IPS DF 6.9 (cell line): ENCODE data around the gene DUSP2.

Experiments used
- DNase-seq: peaks from one replicate; pipeline ENCODE4 v3.0.0-alpha.2; 2013; ENCODE audit warnings: low read depth, low spot score
- H3K27ac ChIP-seq: one replicate; pipeline ENCODE4 v1.5.1; 2013; ENCODE audit warnings: low read length, control low read depth
- H3K27me3 ChIP-seq: 2 replicates; pipeline ENCODE4 v1.6.1; 2013; ENCODE audit warnings: mild to moderate bottlenecking, low read length; ENCODE audit not compliant: control insufficient read depth, insufficient read depth
- H3K36me3 ChIP-seq: 2 replicates; pipeline ENCODE4 v1.6.1; 2013; ENCODE audit warnings: low read length; ENCODE audit not compliant: control insufficient read depth, insufficient read depth
- H3K4me1 ChIP-seq: 2 replicates; pipeline ENCODE4 v1.6.1; 2013; ENCODE audit warnings: low read length; ENCODE audit not compliant: control insufficient read depth, insufficient read depth
- H3K4me3 ChIP-seq: 2 replicates; pipeline ENCODE4 v1.5.1; 2013; ENCODE audit warnings: mild to moderate bottlenecking, low read length
- H3K9me3 ChIP-seq: 2 replicates; pipeline ENCODE4 v1.6.1; 2013; ENCODE audit warnings: low read length, inconsistent platforms; ENCODE audit not compliant: control insufficient read depth, insufficient read depth
- WGBS: extraction: QIAGEN DNeasy Blood & Tissue Kit; methylation state at CpG from one replicate; pipeline ENCODE4 v1.1.7; 2013; ENCODE audit warnings: mixed read lengths, missing lambda C conversion rate; ENCODE audit not compliant: insufficient read length, insufficient coverage; 5-methylcytosine and 5-hydroxymethylcytosine counted together

DUSP2 gene

DNA sequence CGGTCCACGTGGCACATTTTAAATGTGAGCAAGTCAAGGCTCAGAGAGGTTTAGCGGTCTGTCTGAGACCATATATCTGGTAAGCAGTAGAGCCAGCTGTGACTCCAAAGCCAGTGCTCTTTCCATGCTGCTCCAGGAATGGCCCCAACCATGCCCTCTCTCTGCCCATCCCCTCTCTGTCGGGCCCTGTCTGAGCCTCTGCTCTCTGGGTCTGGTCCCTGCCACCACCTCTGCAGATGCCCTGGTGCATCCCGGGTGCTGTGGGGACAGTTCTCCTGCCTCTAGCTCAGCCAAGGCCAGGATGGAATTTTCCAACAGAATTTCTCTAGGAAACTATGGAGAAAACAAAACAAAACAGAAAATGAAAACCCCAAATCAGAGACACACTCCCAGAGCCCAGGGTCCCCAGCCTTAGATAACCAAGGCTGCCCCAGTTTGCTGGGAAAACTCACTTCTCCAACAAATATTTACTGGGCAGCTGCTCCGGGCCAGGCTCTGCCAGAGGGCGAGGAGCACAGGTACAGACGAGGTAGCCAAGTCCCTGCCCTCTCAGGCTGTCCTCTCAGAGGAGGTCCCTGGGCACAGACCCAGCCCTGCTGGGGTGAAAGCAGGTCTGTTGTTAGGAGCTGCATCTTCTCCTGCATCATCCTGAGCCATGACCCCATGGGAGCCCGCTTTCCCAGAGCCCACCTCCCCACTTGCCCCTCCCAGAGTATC is 38.1 kb downstream of the DUSP2 start:
- Histone ChIP-seq H3K4me3 (no peak overlapping the region), H3K36me3 (no peaks in the 10 kb centered on the region), H3K4me1 (peaks cover 11% of the 10 kb centered on the region), H3K27ac (no peak overlapping the region), H3K9me3 (no peaks in the 10 kb centered on the region), H3K27me3 (no peaks in the 10 kb centered on the region)
- no peak for DNase-seq
- no CpG with 5 or more reads among the region's 9 CpGs for WGBS

DNA sequence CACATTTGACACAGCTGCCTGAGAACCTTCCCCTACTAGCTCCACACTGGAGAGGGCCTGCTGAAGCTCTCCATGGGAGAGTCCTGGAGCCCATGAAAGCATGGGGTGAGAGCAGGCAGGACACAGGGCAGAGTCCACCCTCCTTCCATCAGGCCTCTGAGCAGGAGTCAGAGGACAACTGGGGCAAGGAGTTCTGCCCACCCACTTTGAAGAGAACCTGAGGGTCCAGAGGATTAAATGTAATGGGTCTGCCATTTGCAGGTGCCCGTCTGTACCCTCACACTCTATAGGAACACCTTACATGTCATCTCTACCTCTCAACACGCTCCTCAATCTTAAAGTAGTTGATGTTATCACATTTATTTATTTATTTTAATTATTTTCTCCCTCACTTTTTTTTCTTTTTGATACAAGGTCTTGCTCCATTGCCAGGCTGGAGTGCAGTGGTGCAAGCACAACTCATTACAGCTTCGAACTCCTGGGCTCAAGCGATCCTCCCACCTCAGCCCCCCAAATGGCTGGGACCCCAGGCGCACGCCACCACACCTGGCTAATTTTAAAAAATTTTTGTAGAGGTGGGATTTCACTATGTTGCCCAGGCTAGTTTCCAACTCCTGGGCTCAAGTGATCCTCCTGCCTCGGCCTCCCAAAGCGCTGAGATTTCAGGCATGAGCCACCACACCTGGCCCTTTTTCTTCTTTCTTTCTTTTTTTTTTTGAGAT is 39.1 kb downstream of the DUSP2 start:
- DNase-seq = no peak
- Histone ChIP-seq H3K27me3 (no peaks in the 10 kb centered on the region), H3K27ac (no peak overlapping the region), H3K4me1 (peaks cover 9% of the 10 kb centered on the region), H3K4me3 (no peak overlapping the region), H3K9me3 (no peaks in the 10 kb centered on the region), H3K36me3 (no peaks in the 10 kb centered on the region)
- 100% methylated on average over 1 of the region's 8 CpGs for WGBS

DNA sequence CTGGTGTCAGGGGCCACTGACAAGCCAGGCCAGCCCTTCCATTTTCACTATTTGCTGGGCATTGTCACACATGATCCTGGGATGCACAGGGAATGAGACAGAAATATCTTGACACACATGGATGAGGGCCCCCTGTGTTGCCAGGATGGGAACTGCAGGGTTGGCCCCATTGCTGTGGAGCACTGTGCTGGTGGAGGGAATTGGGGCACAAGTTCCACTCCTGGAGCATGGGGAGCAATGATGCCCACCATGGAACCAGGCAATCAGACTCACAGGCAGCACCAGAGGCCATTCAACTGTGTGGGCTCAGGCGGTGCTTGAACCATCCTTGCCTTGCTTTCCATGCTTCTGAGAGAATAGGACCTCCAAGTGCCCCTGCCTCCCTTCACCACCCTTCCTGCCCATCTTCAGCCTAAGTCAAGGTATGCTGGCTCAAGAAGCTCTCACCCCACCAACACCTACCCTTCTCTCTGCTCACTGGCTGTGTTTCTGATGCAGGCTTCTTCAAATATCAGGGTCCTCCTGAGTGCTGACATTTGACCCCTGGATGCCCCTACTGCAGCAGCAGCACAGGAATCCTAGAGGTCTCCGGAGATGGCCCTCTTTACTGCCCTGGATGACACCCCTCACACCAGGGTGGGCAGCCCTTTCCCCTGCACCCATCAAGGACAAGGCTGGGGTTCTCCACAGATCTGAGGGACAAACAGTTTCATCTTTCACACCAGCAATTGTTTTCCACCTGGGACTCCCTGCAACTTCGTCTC is 39.9 kb downstream of the DUSP2 start:
- no peaks in the 10 kb centered on the region for H3K36me3 ChIP-seq
- H3K4me3 ChIP-seq = no peak overlapping the region
- no peak for DNase-seq
- H3K27me3 ChIP-seq = no peaks in the 10 kb centered on the region
- H3K4me1 ChIP-seq = peaks cover 9% of the 10 kb centered on the region
- no peak overlapping the region for H3K27ac ChIP-seq
- no CpG with 5 or more reads among the region's 3 CpGs for WGBS
- no peaks in the 10 kb centered on the region for H3K9me3 ChIP-seq

DNA sequence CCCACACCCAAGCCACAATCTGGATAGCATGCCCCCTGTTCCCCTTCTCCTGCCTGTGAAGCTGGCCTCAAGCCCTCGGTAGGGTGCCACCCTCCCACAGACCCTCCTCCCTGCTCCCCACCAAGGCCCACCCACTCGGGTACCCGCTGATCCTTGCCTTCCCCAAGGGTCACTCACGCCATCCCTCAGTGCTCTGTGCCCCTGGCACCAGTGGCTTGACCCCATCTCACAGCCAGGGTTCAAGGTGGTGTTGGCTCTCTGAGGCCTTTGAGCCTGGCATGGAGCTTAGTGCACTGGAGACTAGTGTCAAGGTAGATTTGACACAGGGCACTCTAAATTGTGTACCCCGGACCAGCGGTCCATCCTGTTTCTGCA is 40.8 kb downstream of the DUSP2 start:
- Histone ChIP-seq H3K4me3 (no peak overlapping the region), H3K9me3 (no peaks in the 10 kb centered on the region), H3K36me3 (no peaks in the 10 kb centered on the region), H3K27ac (no peak overlapping the region), H3K27me3 (no peaks in the 10 kb centered on the region), H3K4me1 (peaks cover 9% of the 10 kb centered on the region)
- WGBS = no CpG with 5 or more reads among the region's 6 CpGs
- no peak for DNase-seq

DNA sequence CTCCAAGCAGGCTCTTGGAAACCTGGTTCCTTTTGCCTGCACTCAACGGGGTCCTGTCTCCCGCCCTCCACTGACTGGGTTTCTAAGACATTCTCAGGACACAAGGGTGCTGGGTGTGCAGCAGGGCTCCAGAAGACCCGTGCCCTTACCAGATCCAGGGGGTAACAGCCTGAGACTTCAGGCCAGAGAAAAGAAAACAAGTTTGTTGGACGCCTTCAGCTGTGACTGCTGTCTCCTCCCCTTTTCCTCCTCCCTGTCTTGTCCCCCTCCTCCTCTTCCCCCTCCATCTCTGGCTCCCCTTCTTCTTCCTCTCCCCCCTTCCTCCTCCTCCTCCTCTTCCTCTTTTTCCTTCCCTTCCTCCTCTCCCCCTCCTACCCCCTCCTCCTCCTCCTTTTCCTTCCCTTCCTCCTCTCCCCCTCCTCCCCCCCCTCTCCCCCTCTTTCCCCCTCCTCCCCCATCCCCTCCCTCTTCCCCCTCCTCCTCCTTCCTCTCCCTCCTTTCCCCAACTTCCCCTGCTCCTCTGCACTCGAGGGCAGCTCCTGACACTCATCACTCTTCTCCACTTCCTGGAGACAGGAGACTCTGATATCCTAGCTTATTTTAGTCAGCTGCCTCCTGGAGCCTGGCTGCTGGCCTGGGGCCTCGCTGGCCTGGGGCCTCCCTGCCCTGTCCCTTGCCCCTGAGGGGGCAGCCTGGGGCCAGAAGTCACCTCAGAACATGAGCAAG is 41.3 kb downstream of the DUSP2 start:
- WGBS = no CpG with 5 or more reads among the region's 6 CpGs
- H3K27me3 ChIP-seq = no peaks in the 10 kb centered on the region
- no peak overlapping the region for H3K4me3 ChIP-seq
- no peaks in the 10 kb centered on the region for H3K36me3 ChIP-seq
- no peak for DNase-seq
- peaks cover 4% of the 10 kb centered on the region; the same call in 1 of the 2 replicates for H3K4me1 ChIP-seq
- H3K27ac ChIP-seq = no peak overlapping the region
- no peaks in the 10 kb centered on the region for H3K9me3 ChIP-seq

DNA sequence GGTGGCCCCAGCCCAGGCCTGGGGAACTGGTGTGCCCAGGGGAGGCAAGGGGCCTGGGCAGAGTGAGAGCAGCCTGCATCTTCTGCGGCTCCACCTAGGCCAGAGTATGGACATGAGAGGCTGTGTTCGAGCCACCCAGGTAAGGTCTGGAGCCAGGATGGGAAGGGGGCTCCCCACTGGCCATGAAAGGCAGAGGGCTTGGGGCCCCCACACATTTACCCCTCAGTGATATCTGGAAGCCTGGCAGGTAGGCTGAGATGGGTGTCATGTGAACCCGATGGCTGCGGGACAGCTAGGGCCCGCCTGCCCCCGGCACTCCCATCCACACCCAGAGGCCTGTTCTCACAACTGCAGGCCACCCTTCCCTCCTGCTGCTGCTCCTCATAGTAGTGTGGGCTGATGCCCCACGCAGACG is 42.0 kb downstream of the DUSP2 start:
- DNase-seq = no peak
- Histone ChIP-seq H3K4me1 (peaks cover 2% of the 10 kb centered on the region; the same call in 1 of the 2 replicates), H3K9me3 (no peaks in the 10 kb centered on the region), H3K4me3 (no peak overlapping the region), H3K27me3 (no peaks in the 10 kb centered on the region), H3K27ac (no peak overlapping the region), H3K36me3 (no peaks in the 10 kb centered on the region)
- no CpG with 5 or more reads among the region's 8 CpGs for WGBS

DNA sequence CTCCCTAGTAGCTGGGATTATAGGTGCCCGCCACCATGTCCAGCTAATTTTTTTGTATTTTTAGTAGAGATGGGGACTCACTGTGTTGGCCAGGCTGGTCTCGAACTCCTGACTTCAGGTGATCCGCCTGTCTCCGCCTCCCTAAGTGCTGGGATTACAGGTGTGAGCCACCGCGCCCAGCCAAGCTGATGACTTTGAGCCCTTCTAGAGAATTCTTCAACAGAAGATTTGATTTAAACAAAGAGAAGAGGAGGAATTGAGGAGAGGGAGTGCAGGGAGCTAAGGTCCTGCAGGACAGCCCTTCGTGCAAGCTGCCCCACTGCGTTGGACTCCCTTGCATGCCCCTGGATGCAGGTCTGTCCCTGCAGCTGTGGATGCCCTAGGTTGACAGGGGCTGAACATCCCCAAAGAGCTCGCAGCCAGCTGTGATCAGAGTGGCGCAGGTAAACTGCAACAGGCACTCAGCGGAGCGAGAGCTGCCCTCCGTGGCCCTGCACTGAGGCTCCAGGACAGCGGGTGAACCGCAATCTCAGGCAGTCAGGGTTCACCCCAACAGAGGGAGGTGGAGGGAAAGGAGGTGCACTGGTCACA is 42.5 kb downstream of the DUSP2 start:
- Histone ChIP-seq H3K27ac (no peak overlapping the region), H3K27me3 (no peaks in the 10 kb centered on the region), H3K4me3 (no peak overlapping the region), H3K4me1 (peaks cover 1% of the 10 kb centered on the region; the same call in 1 of the 2 replicates), H3K36me3 (no peaks in the 10 kb centered on the region), H3K9me3 (no peaks in the 10 kb centered on the region)
- DNase-seq = no peak
- no CpG with 5 or more reads among the region's 15 CpGs for WGBS

DNA sequence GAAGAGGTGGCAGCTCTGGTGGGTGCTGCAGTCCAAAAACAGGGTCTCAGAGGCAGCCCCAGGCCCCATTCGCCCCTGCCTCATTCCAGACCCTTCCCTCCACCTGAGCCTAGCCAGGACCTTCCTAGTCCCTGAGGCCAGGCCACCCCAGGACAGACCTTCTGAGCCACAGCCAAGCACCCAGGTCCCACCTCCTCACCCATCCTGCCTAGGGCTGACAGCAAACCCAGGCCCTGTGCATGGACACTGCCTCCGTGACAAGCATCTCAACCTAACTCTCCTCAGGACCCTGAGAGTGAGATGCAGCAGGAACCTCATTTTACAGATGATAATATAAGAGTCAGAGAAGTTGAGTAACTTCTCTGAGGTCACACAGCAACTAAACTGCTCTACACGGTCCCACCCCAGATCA is 44.3 kb downstream of the DUSP2 start:
- no peak overlapping the region for H3K27ac ChIP-seq
- H3K4me1 ChIP-seq = no peaks in the 10 kb centered on the region; the same call in 1 of the 2 replicates
- WGBS = no CpG with 5 or more reads among the region's 3 CpGs
- H3K9me3 ChIP-seq = no peaks in the 10 kb centered on the region
- no peak for DNase-seq
- H3K36me3 ChIP-seq = no peaks in the 10 kb centered on the region
- H3K27me3 ChIP-seq = no peaks in the 10 kb centered on the region
- H3K4me3 ChIP-seq = no peak overlapping the region

DNA sequence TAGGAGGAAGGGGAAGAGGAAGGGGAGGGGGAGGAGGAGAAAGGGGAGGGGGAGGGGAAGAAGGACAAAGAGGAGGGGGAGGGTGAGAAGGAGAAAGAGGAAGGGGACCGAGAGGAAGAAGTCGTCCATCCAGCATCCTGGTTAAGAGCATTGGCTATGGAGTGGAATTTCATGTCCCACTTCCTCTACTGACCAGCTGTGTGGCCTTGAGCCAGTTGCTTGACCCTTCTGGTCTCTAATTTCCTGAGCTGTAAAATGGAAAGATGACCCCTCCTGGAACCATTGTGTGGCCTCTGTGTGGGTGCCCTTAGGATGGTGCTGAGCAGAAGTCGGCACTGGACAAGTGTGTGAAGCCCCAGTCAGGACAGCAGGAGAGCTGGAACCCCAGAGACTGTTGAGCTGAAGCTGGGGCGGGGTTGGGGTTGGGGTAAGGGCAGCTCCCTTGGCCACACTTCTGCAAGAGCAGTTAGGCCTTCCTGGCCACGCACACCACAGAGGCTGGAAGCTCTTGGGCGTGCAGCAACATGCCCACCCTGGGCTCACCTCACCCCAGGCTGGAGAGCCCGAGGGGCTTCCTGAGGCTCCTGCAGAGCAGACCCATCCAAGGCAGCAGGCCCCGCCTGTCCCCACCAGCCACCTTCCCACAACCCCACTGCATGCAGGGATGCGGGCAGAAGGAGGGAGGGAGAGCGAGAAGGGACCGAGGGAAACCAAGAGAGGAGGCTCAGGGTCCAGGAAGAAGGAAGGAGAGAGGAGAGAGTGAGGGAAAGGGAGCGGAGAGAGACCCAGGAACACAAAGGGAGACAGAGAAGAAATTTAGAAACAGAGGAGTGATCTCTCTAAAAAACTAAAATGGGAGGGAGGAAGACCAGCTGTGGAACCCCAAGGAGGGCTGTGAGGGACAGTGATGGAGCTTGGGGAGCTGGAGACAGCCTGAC is 45.1 kb downstream of the DUSP2 start:
- no peaks in the 10 kb centered on the region for H3K9me3 ChIP-seq
- H3K4me1 ChIP-seq = no peaks in the 10 kb centered on the region; the same call in 1 of the 2 replicates
- no peaks in the 10 kb centered on the region for H3K36me3 ChIP-seq
- H3K4me3 ChIP-seq = no peak overlapping the region
- H3K27me3 ChIP-seq = no peaks in the 10 kb centered on the region
- H3K27ac ChIP-seq = no peak overlapping the region
- WGBS = no CpG with 5 or more reads among the region's 12 CpGs
- no peak for DNase-seq
